Heart left ventricle (tissue), 13 donors: ENCODE results near the gene FAM221B.

Experiments used
- CTCF ChIP-seq, 12 donors: fragments of 200-600 bp; sonication (generic) in 4 of 12; IDR thresholded peaks; one replicate each; pipeline versions ENCODE4 v1.5.0 to v1.8.0; 2018 to 2022; ENCODE audit warnings: antibody characterized with exemption in 12 of 12, mild to moderate bottlenecking in 5 of 12
- POLR2A ChIP-seq, 2 donors: fragments of 450-650 bp; IDR thresholded peaks; one replicate each; pipeline ENCODE4 v1.6.1; 2017; ENCODE audit warnings: antibody characterized with exemption in 2 of 2, mild to moderate bottlenecking in 2 of 2, moderate library complexity in 2 of 2
- donor health status: ischemic (EF 13 %, LVEDD 7.1; RV severe dilation, severe dysfunction).
- donor health status: DM: no; HTN: yes; CAD: no.
- donor health status: DM: no; HTN: no; CAD: no.
- donor health status: ischemic (EF 25% LVEDD 6.9; RV normal size, moderate dysfunction).
- donor health status: ischemic (EF 25% LVEDD 5.7; RV mildly dilated, moderate dysfunction).
- donor health status: ischemic (EF 35%, LVEDD 5.7; RV mildly dilated, moderate dysfunction).
- donor health status: nonischemic (EF 11% LVEDD 7.7; RV severe dilation, severe dysfunction).
- donor health status: DM: yes; HTN: yes; CAD: no.
- donor health status: PGD.
- donor health status: ischemic (EF 29% LVEDD 5.4; RV normal size, mild dysfunction).
- donor health status: nonischemic (EF 23%, LVEDD 6.1; RV moderate dilation, normal function).

DNA sequence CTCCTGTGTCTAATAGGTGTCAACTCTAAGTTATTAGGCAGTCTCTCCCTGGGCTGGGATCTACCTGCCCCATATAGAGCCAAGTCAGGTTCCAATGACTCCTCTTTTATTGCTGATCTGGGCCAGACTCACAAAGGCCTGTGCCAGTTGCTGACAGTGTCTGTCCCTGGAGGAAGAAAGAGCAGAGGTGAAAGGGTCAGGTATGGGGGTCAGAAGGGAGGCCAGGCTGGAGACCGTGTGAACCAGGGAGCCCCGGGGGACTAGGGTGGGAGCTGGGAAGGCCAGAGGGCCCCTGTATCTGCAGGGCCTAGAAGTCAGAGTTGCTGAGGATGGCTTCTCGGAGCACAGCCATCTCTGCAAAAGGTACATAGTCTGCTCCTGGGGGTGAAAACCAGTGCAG, 10.2 kb downstream of the FAM221B start:
- TF ChIP-seq POLR2A (IDR thresholded peaks at IDR 0.05): no peak
- TF ChIP-seq CTCF (IDR thresholded peaks at IDR 0.05): no peak
